C4-2B (cell line): ENCODE measurements around the gene XRCC6.

ENCODE experiments used
- H3K27ac ChIP-seq: fragments of 450-650 bp; 2 replicates; pipeline ENCODE4 v1.5.1; 2017
- CTCF ChIP-seq: fragments of 450-650 bp; conservative IDR thresholded peaks from 2 replicates; pipeline ENCODE4 v1.5.1; 2017; ENCODE audit warnings: mild to moderate bottlenecking
- ZFX ChIP-seq: fragments of 450-650 bp; IDR thresholded peaks from 2 replicates; pipeline ENCODE4 v1.6.1; 2017

XRCC6 gene

DNA sequence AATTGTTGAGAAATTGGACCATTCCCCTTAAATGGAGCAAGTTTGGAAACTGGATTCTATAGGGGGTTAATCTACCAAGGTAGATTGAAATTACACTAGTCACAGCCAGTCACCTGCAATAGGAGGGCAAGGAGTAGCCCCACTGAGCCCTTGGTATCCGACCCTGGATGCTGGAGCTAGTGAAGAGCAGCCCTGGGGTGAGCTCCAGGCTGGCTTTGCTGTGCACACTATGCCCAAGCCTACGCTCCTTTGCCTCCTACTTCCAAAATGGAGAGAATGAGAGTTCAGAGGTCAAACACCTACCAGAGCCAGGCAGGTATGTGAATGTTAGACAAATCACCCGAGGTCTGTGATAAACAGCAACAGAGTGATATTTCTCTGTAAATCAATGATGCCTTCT, 43.9 kb downstream of the XRCC6 start:
- no peak overlapping the region for H3K27ac ChIP-seq
- TF ChIP-seq CTCF (no peak), ZFX (no peak)

DNA sequence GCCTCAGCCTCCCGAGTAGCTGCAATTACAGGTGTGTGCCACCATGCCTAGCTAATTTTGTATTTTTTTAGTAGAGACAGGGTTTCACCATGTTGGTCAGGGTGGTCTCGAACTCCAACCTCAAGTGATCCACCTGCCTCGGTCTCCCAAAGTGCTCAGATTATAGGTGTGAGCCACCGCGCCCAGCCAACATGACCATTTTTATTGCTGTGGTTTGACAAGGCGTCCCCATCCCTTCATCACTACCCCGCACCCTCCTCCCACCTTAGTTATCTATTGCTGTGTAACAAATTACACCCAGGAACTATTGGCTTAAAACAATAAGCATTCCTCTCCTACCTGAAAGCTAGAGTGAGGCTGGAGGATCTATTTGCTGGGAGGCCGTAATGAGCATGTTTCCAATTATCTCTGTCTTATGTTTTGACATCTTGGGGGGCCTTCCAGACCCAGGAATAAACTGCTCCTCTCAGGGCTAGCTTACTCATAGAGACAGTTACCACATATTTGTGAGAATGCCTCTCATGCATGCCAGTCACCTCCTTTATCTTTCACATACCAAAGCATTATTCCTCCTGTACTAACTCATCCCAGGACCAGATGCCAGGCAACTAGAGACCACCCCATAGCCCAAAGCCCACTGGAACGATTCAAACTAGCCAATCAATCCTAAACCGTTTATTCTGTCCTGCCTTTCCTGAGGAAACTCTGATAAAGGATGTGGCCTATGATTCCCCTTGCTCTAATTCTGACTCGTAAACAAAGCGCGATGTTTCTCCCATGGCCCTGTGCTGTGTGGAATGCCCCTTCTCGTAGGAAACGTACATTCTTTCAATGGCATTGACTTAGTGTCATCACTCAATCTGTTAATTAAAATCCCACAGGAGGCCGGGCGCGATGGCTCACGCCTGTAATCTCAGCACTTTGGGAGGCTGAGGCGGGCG, 48.1 kb downstream of the XRCC6 start:
- H3K27ac ChIP-seq: no peak overlapping the region

DNA sequence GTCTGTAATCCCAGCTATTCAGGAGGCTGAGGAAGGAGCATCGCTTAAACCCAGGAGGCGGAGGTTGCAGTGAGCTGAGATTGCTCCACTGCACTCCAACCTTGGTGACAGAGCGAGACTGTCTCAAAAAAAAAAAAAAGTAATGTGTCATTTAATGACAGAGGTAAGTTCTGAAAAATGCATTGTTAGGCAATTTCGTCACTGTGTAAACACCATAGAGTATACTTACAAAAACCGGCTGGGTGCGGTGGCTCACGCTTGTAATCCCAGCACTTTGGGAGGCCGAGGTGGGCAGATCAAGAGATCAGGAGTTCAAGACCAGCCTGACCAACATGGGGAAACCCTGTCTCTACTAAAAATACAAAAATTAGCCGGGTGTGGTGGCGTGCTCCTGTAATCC, 51.0 kb downstream of the XRCC6 start:
- H3K27ac ChIP-seq: peak overlapping the region; percentile 26

More for the DNA sequence above, 48.1 kb downstream of the XRCC6 start:
- TF ChIP-seq CTCF (no peak), ZFX (no peak)

DNA sequence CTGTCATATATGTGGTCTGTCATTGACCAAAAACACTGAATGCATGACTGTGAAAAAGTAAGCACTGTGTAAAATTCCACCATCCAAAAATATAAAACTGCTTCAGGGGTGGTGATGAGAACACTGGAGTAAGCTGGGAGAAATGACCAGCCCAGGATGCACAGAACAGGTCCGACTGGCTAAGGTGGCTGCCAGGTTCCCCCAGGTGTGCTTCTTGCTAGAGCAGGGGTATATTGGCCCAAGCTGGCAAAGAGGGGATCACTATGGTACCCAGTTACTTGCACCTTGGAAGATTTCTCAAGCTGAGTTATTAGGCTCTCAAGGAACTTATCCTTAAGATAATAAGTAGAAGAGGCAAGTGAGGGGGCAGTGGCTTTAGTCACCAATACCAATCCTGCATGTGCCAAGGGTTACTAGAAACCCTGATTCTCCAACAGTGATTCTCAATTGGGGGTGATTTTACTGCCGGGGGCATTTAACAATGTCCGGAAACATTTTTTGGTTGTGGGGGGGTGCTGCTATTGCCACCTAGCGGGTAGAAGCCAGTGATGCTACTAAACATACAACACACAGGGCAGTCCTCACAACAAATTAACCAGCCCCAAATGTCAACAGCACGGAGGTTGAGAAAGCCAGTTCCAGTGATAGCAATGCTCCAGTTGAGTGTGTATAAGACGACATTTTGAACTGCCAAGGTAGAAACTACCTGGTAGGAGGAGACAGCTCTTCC, 51.9 kb downstream of the XRCC6 start:
- peak overlapping the region; percentile 26 for H3K27ac ChIP-seq
- no peak for TF ChIP-seq ZFX
- peak; percentile 66 for TF ChIP-seq CTCF

DNA sequence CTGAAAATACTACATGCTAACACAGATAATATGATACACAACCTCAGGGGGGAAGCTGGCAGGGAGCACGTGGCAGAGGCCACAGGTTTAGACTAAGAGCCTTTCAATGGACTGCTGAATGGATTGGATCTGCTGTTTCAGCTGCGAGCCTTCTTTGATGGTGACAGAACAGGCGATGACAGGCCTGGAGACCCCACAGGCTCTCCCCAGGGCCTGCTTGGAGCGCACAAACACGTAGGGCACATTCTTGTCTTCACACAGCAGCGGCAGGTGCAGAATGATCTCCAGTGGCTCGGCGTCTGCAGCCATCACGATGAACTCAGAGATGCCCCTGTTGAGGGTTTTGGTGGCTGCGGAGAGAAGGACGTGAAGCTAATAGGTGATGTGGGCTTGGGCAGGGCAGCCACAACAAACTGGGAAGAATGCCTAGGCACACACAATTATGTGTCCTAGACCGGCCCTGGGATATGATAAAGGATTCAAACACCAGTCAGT, 53.8 kb downstream of the XRCC6 start:
- no peak overlapping the region for H3K27ac ChIP-seq
- TF ChIP-seq CTCF: no peak
- TF ChIP-seq ZFX: no peak

DNA sequence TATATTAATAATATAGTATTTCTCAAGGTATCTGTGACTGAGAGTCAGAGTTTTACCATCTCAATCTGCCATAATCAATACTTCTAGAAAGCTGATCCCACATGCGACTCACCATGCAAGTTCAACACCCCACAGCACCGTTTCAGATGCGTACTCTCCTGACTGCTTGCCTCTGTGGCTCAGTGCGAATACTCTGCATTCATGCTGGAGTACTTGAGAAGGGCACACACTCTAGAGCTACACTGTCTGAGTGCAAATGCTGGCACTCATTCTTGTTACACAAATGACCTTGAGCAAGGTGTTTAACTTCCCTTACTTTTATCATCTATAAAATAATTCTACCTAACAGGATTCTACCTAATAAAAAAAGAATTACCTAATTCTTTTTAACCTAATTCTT, 55.0 kb downstream of the XRCC6 start:
- no peak for TF ChIP-seq ZFX
- no peak for TF ChIP-seq CTCF
- no peak overlapping the region for H3K27ac ChIP-seq

DNA sequence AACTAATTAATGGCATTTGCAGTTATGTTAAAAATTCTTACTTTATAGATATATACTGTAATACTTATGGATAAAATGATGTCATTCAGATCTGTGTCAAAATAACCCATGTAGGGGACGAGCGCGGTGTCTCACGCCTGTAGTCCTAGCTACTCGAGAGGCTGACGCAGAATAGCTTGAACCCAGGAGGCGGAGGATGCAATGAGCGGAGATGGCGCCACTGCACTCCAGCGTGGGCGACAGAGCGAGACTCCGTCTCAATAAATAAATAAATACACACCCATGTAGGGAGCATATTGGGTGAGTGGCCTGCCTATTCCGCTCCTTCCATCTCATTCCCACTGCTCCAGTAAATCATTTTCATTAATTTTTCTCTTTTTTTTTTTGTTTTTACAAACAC, 60.5 kb downstream of the XRCC6 start:
- peak overlapping the region; percentile 62 for H3K27ac ChIP-seq
- TF ChIP-seq ZFX: no peak
- TF ChIP-seq CTCF: no peak
